DND-41 (cell line): Measurements from ENCODE around the gene PKD1L1.

Source experiments
- ATAC-seq: fragments of 200-7000 bp; cut with Tn5 transposase; 3 replicates; pipeline ENCODE4 v1.9.1; 2021; ENCODE audit warnings: low read depth; ENCODE audit not compliant: insufficient read depth
- DNase-seq: peaks from one replicate; pipeline ENCODE4 v3.0.0-alpha.2; 2020
- H2AFZ ChIP-seq: 2 replicates; pipeline ENCODE4 v1.6.0; 2012; ENCODE audit warnings: low read depth, low read length
- H3K27ac ChIP-seq: 2 replicates; pipeline ENCODE4 v1.5.1; 2012; ENCODE audit warnings: low read length, inconsistent platforms
- H3K27me3 ChIP-seq: fragments of 200-600 bp; sonication (generic); 2 replicates; pipeline ENCODE4 v1.6.0; 2012; ENCODE audit warnings: low read length, mild to moderate bottlenecking, inconsistent platforms; ENCODE audit not compliant: insufficient read depth, poor library complexity
- H3K36me3 ChIP-seq: 2 replicates; pipeline ENCODE4 v1.5.1; 2012; ENCODE audit warnings: low read length, inconsistent platforms; ENCODE audit not compliant: insufficient read depth
- H3K4me1 ChIP-seq: 2 replicates; pipeline ENCODE4 v1.5.1; 2012; ENCODE audit warnings: mild to moderate bottlenecking, low read length; ENCODE audit not compliant: insufficient read depth
- H3K4me2 ChIP-seq: 2 replicates; pipeline ENCODE4 v1.6.0; 2012; ENCODE audit warnings: mild to moderate bottlenecking, moderate library complexity, low read length, inconsistent platforms; ENCODE audit not compliant: insufficient read depth
- H3K4me3 ChIP-seq, 2 experiments: fragments of 200-600 bp in 1 of 2; shearing (Covaris generic) in 1 of 2; 2 replicates each; pipeline ENCODE4 v1.5.1; 2012 to 2016; ENCODE audit warnings: inconsistent platforms in 2 of 2, low read length in 2 of 2, mild to moderate bottlenecking in 2 of 2, low read depth in 1 of 2, moderate library complexity in 1 of 2
- H3K79me2 ChIP-seq: 2 replicates; pipeline ENCODE4 v1.6.0; 2012; ENCODE audit warnings: low read length, inconsistent platforms; ENCODE audit not compliant: insufficient read depth
- H3K9ac ChIP-seq: 2 replicates; pipeline ENCODE4 v1.6.0; 2012; ENCODE audit warnings: low read depth, mild to moderate bottlenecking, inconsistent platforms, low read length, moderate library complexity
- H3K9me3 ChIP-seq: 2 replicates; pipeline ENCODE4 v1.5.1; 2012; ENCODE audit warnings: low read length, moderate library complexity, mild to moderate bottlenecking, inconsistent platforms; ENCODE audit not compliant: insufficient read depth, severe bottlenecking
- H4K20me1 ChIP-seq: 2 replicates; pipeline ENCODE4 v1.6.0; 2012; ENCODE audit warnings: low read length; ENCODE audit not compliant: insufficient read depth
- EZH2 ChIP-seq: IDR thresholded peaks from 3 replicates; pipeline ENCODE4 v1.6.1; 2012; ENCODE audit warnings: borderline replicate concordance, low read depth, mild to moderate bottlenecking, moderate library complexity, low read length, inconsistent platforms; ENCODE audit not compliant: severe bottlenecking
- TF ChIP-seq, protein P1 (sequence below): IDR thresholded peaks from 2 replicates; pipeline ENCODE4 v1.5.1; 2012; ENCODE audit warnings: borderline replicate concordance, low read length, moderate library complexity, mild to moderate bottlenecking; ENCODE audit not compliant: poor library complexity, severe bottlenecking; ENCODE audit errors: extremely low read depth

Gene PKD1L1

DNA sequence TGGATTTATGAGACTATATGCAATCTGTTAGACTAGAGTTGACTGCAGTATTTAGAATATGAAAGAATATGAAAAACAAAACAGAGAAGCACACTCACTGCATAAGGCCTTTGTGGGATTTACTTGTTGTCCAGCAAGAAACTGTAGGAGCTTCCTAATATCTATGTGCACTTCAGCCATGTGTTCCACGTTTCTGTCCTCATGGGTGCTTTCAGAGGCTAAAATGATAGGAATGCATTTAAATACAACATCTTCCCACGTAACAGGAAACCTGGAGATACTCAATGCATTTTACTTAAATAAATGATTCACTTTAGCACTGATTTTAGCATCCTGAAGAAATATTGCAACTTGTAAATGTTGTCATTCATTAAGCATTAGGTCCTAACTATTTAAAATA is 19.4 kb upstream of the PKD1L1 start:
- Histone ChIP-seq H3K27ac (no peak overlapping the region), H3K9ac (no peak overlapping the region), H3K4me2 (no peak overlapping the region), H3K36me3 (peaks cover 36% of the 10 kb centered on the region), H3K4me3 (no peak overlapping the region), H4K20me1 (0 out of 2 replicates have a peak, but pooled peaks cover 4% of the 10 kb centered on the region), H2AFZ (no peak overlapping the region), H3K27me3 (no peaks in the 10 kb centered on the region), H3K9me3 (no peaks in the 10 kb centered on the region), H3K79me2 (no peaks in the 10 kb centered on the region), H3K4me1 (no peaks in the 10 kb centered on the region)
- no peak for TF ChIP-seq EZH2
- TF ChIP-seq, protein P1, sequence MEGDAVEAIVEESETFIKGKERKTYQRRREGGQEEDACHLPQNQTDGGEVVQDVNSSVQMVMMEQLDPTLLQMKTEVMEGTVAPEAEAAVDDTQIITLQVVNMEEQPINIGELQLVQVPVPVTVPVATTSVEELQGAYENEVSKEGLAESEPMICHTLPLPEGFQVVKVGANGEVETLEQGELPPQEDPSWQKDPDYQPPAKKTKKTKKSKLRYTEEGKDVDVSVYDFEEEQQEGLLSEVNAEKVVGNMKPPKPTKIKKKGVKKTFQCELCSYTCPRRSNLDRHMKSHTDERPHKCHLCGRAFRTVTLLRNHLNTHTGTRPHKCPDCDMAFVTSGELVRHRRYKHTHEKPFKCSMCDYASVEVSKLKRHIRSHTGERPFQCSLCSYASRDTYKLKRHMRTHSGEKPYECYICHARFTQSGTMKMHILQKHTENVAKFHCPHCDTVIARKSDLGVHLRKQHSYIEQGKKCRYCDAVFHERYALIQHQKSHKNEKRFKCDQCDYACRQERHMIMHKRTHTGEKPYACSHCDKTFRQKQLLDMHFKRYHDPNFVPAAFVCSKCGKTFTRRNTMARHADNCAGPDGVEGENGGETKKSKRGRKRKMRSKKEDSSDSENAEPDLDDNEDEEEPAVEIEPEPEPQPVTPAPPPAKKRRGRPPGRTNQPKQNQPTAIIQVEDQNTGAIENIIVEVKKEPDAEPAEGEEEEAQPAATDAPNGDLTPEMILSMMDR: no peak
- DNase-seq: no peak
- no peak for ATAC-seq

DNA sequence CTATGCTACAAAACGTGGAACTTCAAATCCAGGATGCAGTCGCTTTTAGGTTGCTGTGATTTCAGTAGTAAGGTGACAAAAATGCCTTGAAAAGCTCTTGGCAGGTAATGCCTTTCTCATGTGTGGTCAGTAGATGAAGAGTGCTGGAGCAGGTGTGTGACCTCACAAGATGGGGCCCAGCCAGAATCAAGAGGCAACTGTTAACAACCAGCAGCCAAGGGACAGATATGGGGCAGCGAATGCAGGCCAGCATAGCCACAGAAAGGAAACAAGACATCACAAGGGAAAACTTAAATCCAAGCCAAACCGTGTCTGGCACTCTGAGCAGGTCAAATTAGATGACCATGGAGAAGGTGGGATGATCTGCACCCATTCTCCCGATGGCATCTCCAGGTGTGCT is 18.9 kb upstream of the PKD1L1 start:
- Histone ChIP-seq H2AFZ (no peak overlapping the region), H3K27ac (no peak overlapping the region), H3K79me2 (no peaks in the 10 kb centered on the region), H3K4me1 (no peaks in the 10 kb centered on the region), H3K36me3 (peaks cover 38% of the 10 kb centered on the region), H3K4me2 (no peak overlapping the region), H3K9me3 (no peaks in the 10 kb centered on the region), H4K20me1 (0 out of 2 replicates have a peak, but pooled peaks cover 4% of the 10 kb centered on the region), H3K27me3 (no peaks in the 10 kb centered on the region), H3K4me3 (no peak overlapping the region), H3K9ac (no peak overlapping the region)
- TF ChIP-seq, protein P1: no peak
- no peak for TF ChIP-seq EZH2
- no peak for DNase-seq
- ATAC-seq: no peak

DNA sequence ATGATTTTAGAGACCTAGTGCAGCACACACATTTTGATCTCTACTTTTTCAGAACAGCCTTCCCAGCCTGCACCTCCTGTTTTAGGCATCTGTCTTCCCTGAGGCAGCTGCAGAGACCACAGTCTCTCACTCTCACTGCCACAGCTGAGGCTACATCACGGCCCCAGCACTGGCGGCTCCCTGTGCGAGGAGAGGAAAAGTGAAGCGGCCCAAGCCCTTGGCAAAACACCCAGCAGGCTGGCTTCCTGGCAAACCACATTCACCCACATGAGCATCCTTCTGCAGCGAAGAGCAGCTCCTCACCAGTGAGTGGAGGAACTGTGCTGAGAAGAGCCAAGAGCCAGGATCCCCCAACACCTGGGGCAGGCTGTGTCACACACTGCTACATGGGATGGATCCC is 17.2 kb upstream of the PKD1L1 start:
- Histone ChIP-seq H3K79me2 (no peaks in the 10 kb centered on the region), H3K9ac (no peak overlapping the region), H4K20me1 (0 out of 2 replicates have a peak, but pooled peaks cover 4% of the 10 kb centered on the region), H3K4me2 (no peak overlapping the region), H3K9me3 (no peaks in the 10 kb centered on the region), H3K27me3 (no peaks in the 10 kb centered on the region), H3K27ac (no peak overlapping the region), H3K4me3 (no peak overlapping the region), H3K4me1 (no peaks in the 10 kb centered on the region), H3K36me3 (peaks cover 44% of the 10 kb centered on the region), H2AFZ (no peak overlapping the region)
- DNase-seq (no peak), ATAC-seq (no peak)
- TF ChIP-seq, protein P1: no peak
- TF ChIP-seq EZH2: no peak

DNA sequence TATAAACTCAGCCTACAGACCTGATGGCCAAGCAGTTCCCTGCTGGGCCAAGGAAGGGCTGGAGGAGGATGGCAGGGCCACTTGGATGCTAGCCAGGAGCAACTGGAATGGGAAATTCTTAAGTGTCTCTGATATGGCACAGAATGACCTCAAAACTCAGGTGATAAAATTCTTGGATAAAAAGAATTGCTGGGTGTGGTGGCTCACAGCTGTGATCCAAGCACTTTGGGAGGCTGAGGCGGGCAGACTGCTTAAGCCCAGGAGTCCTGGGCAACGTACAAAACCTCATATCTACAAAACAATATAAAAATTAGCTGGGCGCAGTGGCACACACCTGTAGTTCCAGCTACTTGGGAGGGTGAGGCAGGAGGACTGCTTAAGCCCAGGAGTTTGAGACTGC is 14.0 kb upstream of the PKD1L1 start:
- no peaks in the 10 kb centered on the region for H3K9me3 ChIP-seq
- no peaks in the 10 kb centered on the region for H3K79me2 ChIP-seq
- no peaks in the 10 kb centered on the region for H3K27me3 ChIP-seq
- H3K4me3 ChIP-seq: no peak overlapping the region
- no peak overlapping the region for H3K27ac ChIP-seq
- no peak for TF ChIP-seq EZH2
- TF ChIP-seq, protein P1: no peak
- H2AFZ ChIP-seq: no peak overlapping the region
- no peak overlapping the region for H3K4me2 ChIP-seq
- ATAC-seq (no peak), DNase-seq (no peak)
- H3K9ac ChIP-seq: no peak overlapping the region
- 0 out of 2 replicates have a peak, but pooled peaks cover 4% of the 10 kb centered on the region for H4K20me1 ChIP-seq
- H3K36me3 ChIP-seq: peaks cover 43% of the 10 kb centered on the region
- H3K4me1 ChIP-seq: no peaks in the 10 kb centered on the region
